Panc1 (cell line): ENCODE measurements around the gene TRIO. TPM values are rescaled to one million over a fixed set of nuclear protein-coding genes. Genes with fewer than 3 reads are reported as not detected.
A peak's percentile ranks its signal among the peaks of the same experiment; 100 is the strongest.

Source experiments
- ATAC-seq: fragments of 200-7000 bp; cut with Tn5 transposase; 2 replicates; pipeline ENCODE4 v1.9.1; 2020; ENCODE audit warnings: mild to moderate bottlenecking, moderate library complexity
- BruUV-seq: library from RNA; stranded (reverse); fragments of 400-500 nt; replicated peaks from 2 replicates; lab custom pipeline; 2021; lab: Mats Ljungman, UMichigan
- CTCF ChIA-PET: fragments of 300-600 bp; sonication (Branson Sonifier 250); formaldehyde crosslinking; loops from one replicate; lab custom pipeline; 2022; ENCODE audit warnings: antibody characterized with exemption; lab: Charles Lee
- POLR2A ChIA-PET: fragments of 300-600 bp; sonication (Branson Sonifier 250); formaldehyde crosslinking; loops from one replicate; lab custom pipeline; 2022; ENCODE audit warnings: antibody characterized with exemption; lab: Charles Lee
- DNase-seq: peaks from one replicate; pipeline ENCODE4 v3.0.0-alpha.2; 2010; ENCODE audit warnings: low read depth, low spot score
- H3K27ac ChIP-seq: 2 replicates; pipeline ENCODE4 v1.5.1; 2011; ENCODE audit warnings: mild to moderate bottlenecking, low read length, inconsistent platforms
- H3K27me3 ChIP-seq: fragments of 200-500 bp; sonication (Bioruptor generic); 2 replicates; pipeline ENCODE4 v1.6.0; 2014; ENCODE audit warnings: low read length, inconsistent platforms; ENCODE audit not compliant: control insufficient read depth, insufficient read depth
- H3K36me3 ChIP-seq: fragments of 200-500 bp; sonication (Bioruptor generic); 2 replicates; pipeline ENCODE4 v1.5.1; 2014; ENCODE audit warnings: inconsistent platforms, mild to moderate bottlenecking, low read length, moderate library complexity; ENCODE audit not compliant: control insufficient read depth, insufficient read depth
- H3K4me1 ChIP-seq: 2 replicates; pipeline ENCODE4 v1.5.1; 2011; ENCODE audit warnings: inconsistent platforms, mild to moderate bottlenecking, low read length, moderate library complexity; ENCODE audit not compliant: control insufficient read depth, insufficient read depth
- H3K4me3 ChIP-seq, 2 experiments: 2 replicates each; pipeline ENCODE4 v1.5.1; 2011 to 2012; ENCODE audit warnings: low read depth in 2 of 2, low read length in 2 of 2, mild to moderate bottlenecking in 2 of 2, inconsistent platforms in 1 of 2, moderate library complexity in 1 of 2
- H3K9me3 ChIP-seq: fragments of 200-500 bp; sonication (Bioruptor generic); 2 replicates; pipeline ENCODE4 v1.5.1; 2014; ENCODE audit warnings: low read depth, mild to moderate bottlenecking, inconsistent platforms, low read length, moderate library complexity; ENCODE audit not compliant: control insufficient read depth, insufficient read depth
- POLR2AphosphoS5 ChIP-seq: IDR thresholded peaks from 2 replicates; pipeline ENCODE4 v1.6.1; 2012; ENCODE audit warnings: mild to moderate bottlenecking, low read depth, low read length, moderate library complexity
- SIN3A ChIP-seq: IDR thresholded peaks from 2 replicates; pipeline ENCODE4 v1.6.1; 2012; ENCODE audit warnings: low read depth, mild to moderate bottlenecking, low read length, moderate library complexity, borderline replicate concordance; ENCODE audit not compliant: insufficient read depth
- TCF7L2 ChIP-seq: IDR thresholded peaks from 2 replicates; pipeline ENCODE4 v1.6.1; 2011; ENCODE audit warnings: mild to moderate bottlenecking, low read depth, low read length, inconsistent platforms
- in situ Hi-C: cut with HindIII; loops from 2 replicates; pipeline ENCODE4 v1.10.0; 2016; ENCODE audit warnings: low sequenced_read_pairs, low pct_unique_long_range_greater_than_20kb
- intact Hi-C: fragments of 100-400 bp; cut with micrococcal nuclease; formaldehyde crosslinking; loops from one replicate; pipeline ENCODE4 v1.10.0; 2022; ENCODE audit not compliant: unreplicated experiment
- total RNA-seq: library from RNA; stranded (reverse); gene quantifications from one replicate; pipeline ENCODE4 v1.2.1, GENCODE V29; 2021; ENCODE audit not compliant: unreplicated experiment
- TF ChIP-seq, protein P1 (sequence below): fragments of 450-650 bp; IDR thresholded peaks from 2 replicates; pipeline ENCODE4 v1.5.1; 2017; ENCODE audit warnings: mild to moderate bottlenecking
- TF ChIP-seq, protein P2 (sequence below), 2 experiments: IDR thresholded peaks; 2 replicates each; pipeline ENCODE4 v1.6.1; 2011 to 2012; ENCODE audit warnings: low read depth in 2 of 2, control low read depth in 1 of 2, low read length in 1 of 2, mild to moderate bottlenecking in 1 of 2, moderate library complexity in 1 of 2; ENCODE audit not compliant: insufficient read depth in 1 of 2

The TRIO gene
- total RNA-seq, 1 experiment from 2014 or later = 349 TPM

DNA sequence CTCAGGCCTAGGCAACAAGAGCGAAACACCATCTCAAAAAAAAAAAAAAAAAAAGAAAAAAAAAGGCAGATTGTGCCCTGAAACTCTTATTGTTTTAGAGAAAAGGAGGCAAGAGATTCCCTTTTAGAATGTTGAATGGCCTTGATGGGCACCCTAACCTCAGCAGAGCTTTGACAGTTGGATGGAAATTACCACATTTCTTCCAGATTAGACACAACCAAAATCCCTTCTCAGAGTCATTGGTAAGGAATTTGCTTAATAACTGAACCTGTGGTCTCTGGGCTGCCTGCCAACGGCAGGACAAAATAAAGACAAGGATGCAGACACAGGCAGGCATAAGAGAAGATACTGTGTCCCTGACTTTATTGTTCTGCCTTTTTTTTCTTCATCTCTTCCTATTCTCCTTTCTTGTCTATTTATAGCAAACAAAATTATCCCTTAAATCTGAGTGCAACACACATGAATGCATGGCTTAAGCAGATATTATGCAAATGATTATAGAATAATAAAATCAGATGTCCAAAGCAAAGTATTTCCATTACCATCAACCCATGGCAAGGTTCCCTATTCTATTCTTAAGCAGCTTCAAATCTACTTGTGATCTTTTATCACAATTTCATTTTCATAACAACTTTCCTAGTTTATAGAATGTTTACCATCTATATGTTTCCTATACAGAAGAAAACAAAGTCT is 37.3 kb upstream of the TRIO start:
- DNase-seq (peak; percentile 96), ATAC-seq (peak; percentile 81)
- TF ChIP-seq SIN3A (no peak), POLR2AphosphoS5 (peak; percentile 85; the same call in 1 of the 2 replicates), TCF7L2 (0 out of 2 replicates have a peak, but pooled peaks have one; percentile 10)
- no peaks in the 10 kb centered on the region for H3K36me3 ChIP-seq
- H3K4me3 ChIP-seq = no peak overlapping the region
- intact Hi-C loops = loop anchor here (5.0 kb wide), 3 partner anchors 69 to 161 kb away; no protein-coding TSS in a partner anchor
- peaks cover 17% of the 10 kb centered on the region; the same call in 1 of the 2 replicates for H3K9me3 ChIP-seq
- TSS peak; percentile 100 for BruUV-seq
- ChIA-PET CTCF (interaction anchor here (0.6 to 0.8 kb wide), 3 partner anchors 68 to 120 kb away, joined by 3 to 10 read pairs (median 6); no protein-coding TSS in a partner anchor), POLR2A (interaction anchor here (0.7 to 1.2 kb wide), 2 partner anchors 68 to 80 kb away, joined by 4 to 10 read pairs; no protein-coding TSS in a partner anchor)
- H3K27ac ChIP-seq = peak overlapping the region; percentile 100
- H3K4me1 ChIP-seq = peaks cover 56% of the 10 kb centered on the region
- in situ Hi-C loops = loop anchor here (10.0 to 25.0 kb wide), 2 partner anchors 69 to 119 kb away; no protein-coding TSS in a partner anchor
- H3K27me3 ChIP-seq = no peaks in the 10 kb centered on the region

DNA sequence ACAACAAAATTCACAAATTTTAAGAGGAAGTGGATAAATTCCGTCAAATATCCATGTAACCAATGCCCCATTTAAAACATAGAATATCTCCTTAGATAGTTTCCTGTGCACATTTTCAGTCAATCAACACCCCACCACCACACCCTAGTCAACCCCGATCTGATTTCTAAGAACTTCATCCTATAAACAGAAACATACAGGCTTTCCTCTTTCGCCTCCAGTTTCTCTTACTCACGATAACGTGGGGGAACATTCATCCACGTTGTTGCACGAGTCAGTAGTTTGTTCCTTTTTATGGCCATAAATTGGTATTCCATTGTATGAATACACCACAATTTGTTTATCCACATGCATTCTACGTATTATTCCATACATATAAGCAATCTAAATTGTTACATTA is 35.6 kb upstream of the TRIO start:
- intact Hi-C loops = loop anchor here (5.0 kb wide), 3 partner anchors 70 to 160 kb away; no protein-coding TSS in a partner anchor
- H3K27ac ChIP-seq = peak overlapping the region; percentile 100
- BruUV-seq = TSS peak; percentile 94
- TF ChIP-seq POLR2AphosphoS5 (peak; percentile 26; the same call in 1 of the 2 replicates), TCF7L2 (no peak)
- TF ChIP-seq, protein P1, sequence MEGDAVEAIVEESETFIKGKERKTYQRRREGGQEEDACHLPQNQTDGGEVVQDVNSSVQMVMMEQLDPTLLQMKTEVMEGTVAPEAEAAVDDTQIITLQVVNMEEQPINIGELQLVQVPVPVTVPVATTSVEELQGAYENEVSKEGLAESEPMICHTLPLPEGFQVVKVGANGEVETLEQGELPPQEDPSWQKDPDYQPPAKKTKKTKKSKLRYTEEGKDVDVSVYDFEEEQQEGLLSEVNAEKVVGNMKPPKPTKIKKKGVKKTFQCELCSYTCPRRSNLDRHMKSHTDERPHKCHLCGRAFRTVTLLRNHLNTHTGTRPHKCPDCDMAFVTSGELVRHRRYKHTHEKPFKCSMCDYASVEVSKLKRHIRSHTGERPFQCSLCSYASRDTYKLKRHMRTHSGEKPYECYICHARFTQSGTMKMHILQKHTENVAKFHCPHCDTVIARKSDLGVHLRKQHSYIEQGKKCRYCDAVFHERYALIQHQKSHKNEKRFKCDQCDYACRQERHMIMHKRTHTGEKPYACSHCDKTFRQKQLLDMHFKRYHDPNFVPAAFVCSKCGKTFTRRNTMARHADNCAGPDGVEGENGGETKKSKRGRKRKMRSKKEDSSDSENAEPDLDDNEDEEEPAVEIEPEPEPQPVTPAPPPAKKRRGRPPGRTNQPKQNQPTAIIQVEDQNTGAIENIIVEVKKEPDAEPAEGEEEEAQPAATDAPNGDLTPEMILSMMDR = no peak
- TF ChIP-seq, protein P2, sequence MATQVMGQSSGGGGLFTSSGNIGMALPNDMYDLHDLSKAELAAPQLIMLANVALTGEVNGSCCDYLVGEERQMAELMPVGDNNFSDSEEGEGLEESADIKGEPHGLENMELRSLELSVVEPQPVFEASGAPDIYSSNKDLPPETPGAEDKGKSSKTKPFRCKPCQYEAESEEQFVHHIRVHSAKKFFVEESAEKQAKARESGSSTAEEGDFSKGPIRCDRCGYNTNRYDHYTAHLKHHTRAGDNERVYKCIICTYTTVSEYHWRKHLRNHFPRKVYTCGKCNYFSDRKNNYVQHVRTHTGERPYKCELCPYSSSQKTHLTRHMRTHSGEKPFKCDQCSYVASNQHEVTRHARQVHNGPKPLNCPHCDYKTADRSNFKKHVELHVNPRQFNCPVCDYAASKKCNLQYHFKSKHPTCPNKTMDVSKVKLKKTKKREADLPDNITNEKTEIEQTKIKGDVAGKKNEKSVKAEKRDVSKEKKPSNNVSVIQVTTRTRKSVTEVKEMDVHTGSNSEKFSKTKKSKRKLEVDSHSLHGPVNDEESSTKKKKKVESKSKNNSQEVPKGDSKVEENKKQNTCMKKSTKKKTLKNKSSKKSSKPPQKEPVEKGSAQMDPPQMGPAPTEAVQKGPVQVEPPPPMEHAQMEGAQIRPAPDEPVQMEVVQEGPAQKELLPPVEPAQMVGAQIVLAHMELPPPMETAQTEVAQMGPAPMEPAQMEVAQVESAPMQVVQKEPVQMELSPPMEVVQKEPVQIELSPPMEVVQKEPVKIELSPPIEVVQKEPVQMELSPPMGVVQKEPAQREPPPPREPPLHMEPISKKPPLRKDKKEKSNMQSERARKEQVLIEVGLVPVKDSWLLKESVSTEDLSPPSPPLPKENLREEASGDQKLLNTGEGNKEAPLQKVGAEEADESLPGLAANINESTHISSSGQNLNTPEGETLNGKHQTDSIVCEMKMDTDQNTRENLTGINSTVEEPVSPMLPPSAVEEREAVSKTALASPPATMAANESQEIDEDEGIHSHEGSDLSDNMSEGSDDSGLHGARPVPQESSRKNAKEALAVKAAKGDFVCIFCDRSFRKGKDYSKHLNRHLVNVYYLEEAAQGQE (IDR thresholded peaks at IDR 0.05; ENCODE audit: insufficient read depth in 1 of 2, low read depth in 2 of 2, low read length in 1 of 2) = no peak
- no peaks in the 10 kb centered on the region for H3K36me3 ChIP-seq
- peak overlapping the region; percentile 31 to 54 for H3K4me3 ChIP-seq
- POLR2A ChIA-PET = interaction anchor here (0.9 to 1.6 kb wide), 4 partner anchors 12 to 70 kb away, joined by 3 to 29 read pairs (median 6); no protein-coding TSS in a partner anchor
- CTCF ChIA-PET = interaction anchor here (0.8 to 1.2 kb wide), 5 partner anchors 35 to 130 kb away, joined by 3 to 4 read pairs (median 3); partner anchors contain the start of gene TRIO
- ATAC-seq (peak; percentile 22; the same call in 1 of the 2 replicates), DNase-seq (peak; percentile 48)
- H3K9me3 ChIP-seq = peaks cover 19% of the 10 kb centered on the region; the same call in 1 of the 2 replicates
- H3K4me1 ChIP-seq = peaks cover 51% of the 10 kb centered on the region
- no peaks in the 10 kb centered on the region for H3K27me3 ChIP-seq
- in situ Hi-C loops = loop anchor here (10.0 to 25.0 kb wide), 2 partner anchors 67 to 120 kb away; no protein-coding TSS in a partner anchor
